Endothelial cell of umbilical vein (primary cell): ENCODE measurements around the gene EHD3.

Experiments
- EZH2 ChIP-seq: IDR thresholded peaks from 2 replicates; pipeline ENCODE4 v1.6.1; 2012; ENCODE audit warnings: borderline replicate concordance, low read depth, mild to moderate bottlenecking, moderate library complexity, low read length, inconsistent platforms; ENCODE audit not compliant: severe bottlenecking
- MYC ChIP-seq: IDR thresholded peaks from one replicate; pipeline ENCODE4 v1.6.1; 2011; ENCODE audit warnings: mild to moderate bottlenecking, low read depth, low read length
- POLR2A ChIP-seq: IDR thresholded peaks from 2 replicates; pipeline ENCODE4 v1.6.1; 2012; ENCODE audit warnings: low read depth, mild to moderate bottlenecking, control low read depth, low read length
- POLR2AphosphoS5 ChIP-seq: IDR thresholded peaks from 2 replicates; pipeline ENCODE4 v1.6.1; 2012; ENCODE audit warnings: low read depth, mild to moderate bottlenecking, control low read depth, low read length, moderate library complexity; ENCODE audit not compliant: insufficient read depth
- TF ChIP-seq, protein P1 (sequence below), 2 donors: IDR thresholded peaks; 1 replicate in 1 of 2; 2 replicates in 1 of 2; pipeline ENCODE4 v1.5.1; 2011; ENCODE audit warnings: low read length in 2 of 2, mild to moderate bottlenecking in 2 of 2, moderate library complexity in 2 of 2, control low read depth in 1 of 2, inconsistent platforms in 1 of 2, low read depth in 1 of 2; ENCODE audit not compliant: insufficient read depth in 1 of 2; ENCODE audit errors: extremely low read depth in 1 of 2
- TF ChIP-seq, protein P2 (sequence below): IDR thresholded peaks from 2 replicates; pipeline ENCODE4 v1.6.1; 2011; ENCODE audit not compliant: insufficient read depth, insufficient read length

DNA sequence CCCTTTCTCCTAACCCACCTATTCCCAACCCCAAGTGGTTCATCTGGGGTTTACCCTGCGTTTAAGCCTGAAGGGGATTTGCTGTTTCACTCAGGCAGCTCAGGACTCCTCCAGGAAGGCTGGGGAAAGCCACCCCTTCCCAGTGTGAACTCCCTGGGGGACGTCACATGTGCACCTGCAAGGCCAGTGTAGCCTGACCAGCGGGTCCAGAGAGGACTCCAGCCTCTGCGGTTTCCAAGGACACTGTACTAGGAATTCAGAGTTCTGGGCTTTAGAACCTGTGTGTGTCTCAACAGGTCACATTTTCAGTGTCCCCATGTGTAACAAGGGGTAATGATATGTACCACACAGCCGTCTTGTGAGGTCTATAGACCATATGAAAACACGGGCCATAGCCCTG is 17.9 kb downstream of the EHD3 start:
- no peak for TF ChIP-seq EZH2
- TF ChIP-seq, protein P1, sequence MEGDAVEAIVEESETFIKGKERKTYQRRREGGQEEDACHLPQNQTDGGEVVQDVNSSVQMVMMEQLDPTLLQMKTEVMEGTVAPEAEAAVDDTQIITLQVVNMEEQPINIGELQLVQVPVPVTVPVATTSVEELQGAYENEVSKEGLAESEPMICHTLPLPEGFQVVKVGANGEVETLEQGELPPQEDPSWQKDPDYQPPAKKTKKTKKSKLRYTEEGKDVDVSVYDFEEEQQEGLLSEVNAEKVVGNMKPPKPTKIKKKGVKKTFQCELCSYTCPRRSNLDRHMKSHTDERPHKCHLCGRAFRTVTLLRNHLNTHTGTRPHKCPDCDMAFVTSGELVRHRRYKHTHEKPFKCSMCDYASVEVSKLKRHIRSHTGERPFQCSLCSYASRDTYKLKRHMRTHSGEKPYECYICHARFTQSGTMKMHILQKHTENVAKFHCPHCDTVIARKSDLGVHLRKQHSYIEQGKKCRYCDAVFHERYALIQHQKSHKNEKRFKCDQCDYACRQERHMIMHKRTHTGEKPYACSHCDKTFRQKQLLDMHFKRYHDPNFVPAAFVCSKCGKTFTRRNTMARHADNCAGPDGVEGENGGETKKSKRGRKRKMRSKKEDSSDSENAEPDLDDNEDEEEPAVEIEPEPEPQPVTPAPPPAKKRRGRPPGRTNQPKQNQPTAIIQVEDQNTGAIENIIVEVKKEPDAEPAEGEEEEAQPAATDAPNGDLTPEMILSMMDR (IDR thresholded peaks at IDR 0.05; ENCODE audit: extremely low read depth in 1 of 2, insufficient read depth in 1 of 2, low read depth in 1 of 2, low read length in 2 of 2): no peak
- TF ChIP-seq POLR2AphosphoS5: no peak
- no peak for TF ChIP-seq POLR2A
- no peak for TF ChIP-seq MYC
- TF ChIP-seq, protein P2, sequence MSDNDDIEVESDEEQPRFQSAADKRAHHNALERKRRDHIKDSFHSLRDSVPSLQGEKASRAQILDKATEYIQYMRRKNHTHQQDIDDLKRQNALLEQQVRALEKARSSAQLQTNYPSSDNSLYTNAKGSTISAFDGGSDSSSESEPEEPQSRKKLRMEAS: no peak
